HepG2 (cell line): ENCODE results near the gene COL18A1. TPM values are rescaled to one million over a fixed set of nuclear protein-coding genes. Genes with fewer than 3 reads are reported as not detected.

Experiments
- AHDC1 ChIP-seq: sonication (generic); formaldehyde crosslinking; IDR thresholded peaks from 2 replicates; pipeline ENCODE4 v1.5.1; 2020; ENCODE audit warnings: mild to moderate bottlenecking, missing genetic modification reagents, borderline replicate concordance
- ATF2 ChIP-seq: sonication (generic); formaldehyde crosslinking; IDR thresholded peaks from 2 replicates; pipeline ENCODE4 v1.4.0; 2020; ENCODE audit warnings: missing genetic modification reagents
- ATF4 ChIP-seq, 2 experiments: fragments of 450-650 bp in 1 of 2; sonication (generic) in 1 of 2; formaldehyde crosslinking; IDR thresholded peaks; 2 replicates each; pipeline versions ENCODE4 v1.5.0 to v1.8.0; 2020 to 2022; ENCODE audit warnings: mild to moderate bottlenecking in 1 of 2, missing genetic modification reagents in 1 of 2
- ATF6 ChIP-seq: sonication (generic); formaldehyde crosslinking; conservative IDR thresholded peaks from 2 replicates; pipeline ENCODE4 v1.4.0; 2020; ENCODE audit warnings: missing genetic modification reagents
- FOXO4 ChIP-seq: sonication (generic); formaldehyde crosslinking; conservative IDR thresholded peaks from 2 replicates; pipeline ENCODE4 v1.8.1; 2023; ENCODE audit warnings: missing genetic modification reagents
- HMGA1 ChIP-seq: sonication (generic); formaldehyde crosslinking; conservative IDR thresholded peaks from 2 replicates; pipeline ENCODE4 v1.4.0; 2020; ENCODE audit warnings: missing genetic modification reagents
- NPAS2 ChIP-seq: sonication (generic); formaldehyde crosslinking; IDR thresholded peaks from 2 replicates; pipeline ENCODE4 v1.8.0; 2022; ENCODE audit warnings: mild to moderate bottlenecking, missing genetic modification reagents, borderline replicate concordance
- TEAD3 ChIP-seq: optimal IDR thresholded peaks from 2 replicates; pipeline ENCODE3; 2016; ENCODE audit warnings: borderline replicate concordance
- USF2 ChIP-seq, 2 experiments: sonication (generic) in 1 of 2; formaldehyde crosslinking in 1 of 2; IDR thresholded peaks; 2 replicates each; pipeline versions ENCODE4 v1.5.1 to v1.6.1; 2011 to 2020; ENCODE audit warnings: borderline replicate concordance in 1 of 2, low read depth in 1 of 2, low read length in 1 of 2, mild to moderate bottlenecking in 1 of 2, missing genetic modification reagents in 1 of 2, moderate library complexity in 1 of 2
- XRCC5 ChIP-seq: fragments of 200-400 bp; formaldehyde crosslinking; optimal IDR thresholded peaks from 2 replicates; pipeline ENCODE3; 2017; ENCODE audit warnings: mild to moderate bottlenecking, low read length
- ZNF550 ChIP-seq: sonication (generic); formaldehyde crosslinking; IDR thresholded peaks from 2 replicates; pipeline ENCODE4 v1.4.0; 2020; ENCODE audit warnings: mild to moderate bottlenecking, missing genetic modification reagents, borderline replicate concordance
- ZNF670 ChIP-seq: sonication (generic); formaldehyde crosslinking; IDR thresholded peaks from 2 replicates; pipeline ENCODE4 v1.8.0; 2022; ENCODE audit warnings: mild to moderate bottlenecking, missing genetic modification reagents, borderline replicate concordance
- ZNF781 ChIP-seq: sonication (generic); formaldehyde crosslinking; IDR thresholded peaks from 2 replicates; pipeline ENCODE4 v1.5.1; 2020; ENCODE audit warnings: borderline replicate concordance, mild to moderate bottlenecking, missing genetic modification reagents; ENCODE audit errors: not compliant biosample characterization
- polyA plus RNA-seq, 8 experiments: library from polyadenylated mRNA; depleted of rRNA in 3 of 8; stranded (reverse) in 7 of 8; unstranded in 1 of 8; fragments of >200 nt; fragmentation: Illumina TruSeq in 4 of 8; extraction: Trizol in 4 of 8; gene quantifications; 2 replicates each; pipeline versions ENCODE4 v1.2.1 to v1.2.3, GENCODE V29; 2011 to 2016; ENCODE audit warnings: low read depth in 4 of 8, missing spikeins in 1 of 8, mixed read lengths in 1 of 8; ENCODE audit not compliant: insufficient read depth in 1 of 8
- total RNA-seq, 5 experiments: library from RNA; depleted of rRNA; stranded (reverse); fragments of >200 nt; fragmentation: Illumina TruSeq; extraction: Trizol; gene quantifications; 2 replicates each; pipeline ENCODE4 v1.2.3, GENCODE V29; 2016; ENCODE audit warnings: low read depth in 1 of 5

COL18A1 gene
- total and polyA plus RNA-seq, 2 of the 13 experiments (the other 11 are each of a cell fraction or from before 2014, with no cell fraction given), result 79.0 to 102 TPM

- TF ChIP-seq ATF2, result no peak
- TF ChIP-seq AHDC1 (CRISPR knock-in tag), result 0 out of 2 replicates have a peak, but pooled peaks have one; percentile 48
- TF ChIP-seq XRCC5, result peak; percentile 7
- 0 out of 2 replicates have a peak, but pooled peaks have one; percentile 53 for TF ChIP-seq HMGA1
- TF ChIP-seq ZNF781 (CRISPR knock-in tag), result no peak
- no peak for TF ChIP-seq ZNF550 (CRISPR knock-in tag)
- TF ChIP-seq ZNF670, result peak; percentile 30; the same call in 1 of the 2 replicates
- peak; percentile 54 for TF ChIP-seq TEAD3 (CRISPR knock-in tag)
- no peak for TF ChIP-seq ATF6 (CRISPR knock-in tag)
- TF ChIP-seq USF2 (IDR thresholded peaks at IDR 0.05; ENCODE audit: low read depth, low read length), result peak; percentile 55
- peak; percentile 78; the same call in 1 of the 2 replicates for TF ChIP-seq USF2 (CRISPR knock-in tag; IDR thresholded peaks at IDR 0.05; ENCODE audit: borderline replicate concordance)
- 0 out of 4 replicates have a peak, but pooled peaks of 1 of the 2 experiments have one; percentile 35 for TF ChIP-seq ATF4 (CRISPR knock-in tag; IDR thresholded peaks at IDR 0.05)
- TF ChIP-seq FOXO4, result 0 out of 2 replicates have a peak, but pooled peaks have one; percentile 60
- no peak for TF ChIP-seq NPAS2 (CRISPR knock-in tag)
Measured at GRCh38 chr21:45448283-45448809, 43.4 kb downstream of the COL18A1 start (continued).
